HepG2 (cell line): ENCODE measurements around the gene RAB40C. TPM values are rescaled to one million over a fixed set of nuclear protein-coding genes. Genes with fewer than 3 reads are reported as not detected.
A peak's percentile ranks its signal among the peaks of the same experiment; 100 is the strongest.

Source experiments
- ATAC-seq: fragments of 200-7000 bp; cut with Tn5 transposase; 3 replicates; pipeline ENCODE4 v1.9.1; 2020; ENCODE audit warnings: mild to moderate bottlenecking, moderate library complexity
- BruUV-seq: library from RNA; stranded (reverse); fragments of 400-500 nt; replicated peaks from 2 replicates; lab custom pipeline; 2021; lab: Mats Ljungman, UMichigan
- CTCF ChIA-PET: fragments of 300-600 bp; formaldehyde crosslinking; extraction: SDS; loops from one replicate; lab custom pipeline; 2021; ENCODE audit warnings: low total read pairs, inconsistent platforms, low intra/inter-chr PET ratio; lab: Yijun Ruan, JAX
- POLR2A ChIA-PET: fragments of 350-600 bp; sonication (Branson Sonifier 250); formaldehyde crosslinking; loops from one replicate; lab custom pipeline; 2020; ENCODE audit warnings: antibody characterized with exemption, inconsistent platforms; lab: Yijun Ruan, JAX
- DNase-seq: peaks from one replicate; pipeline ENCODE4 v3.0.0-alpha.2; 2015; ENCODE audit warnings: low spot score
- FAIRE-seq: peaks from 3 replicates; lab custom pipeline; 2011; peaks lifted over from hg19 to GRCh38; lab: Jason Lieb, UNC
- H2AFZ ChIP-seq: one replicate; pipeline ENCODE4 v1.6.1; 2011; ENCODE audit warnings: low read length, inconsistent platforms
- H3K27ac ChIP-seq: fragments of 300-600 bp; 3 replicates; pipeline ENCODE4 v1.8.0; 2011; ENCODE audit warnings: mixed run types, mild to moderate bottlenecking, mixed read lengths, low read length, inconsistent platforms; ENCODE audit not compliant: insufficient read depth; ENCODE audit errors: extremely low read length
- H3K27me3 ChIP-seq, 2 experiments: fragments of 200-600 bp in 1 of 2; 2 replicates in 1 of 2; 3 replicates in 1 of 2; pipeline versions ENCODE4 v1.6.0 to v1.8.0; 2011; ENCODE audit warnings: low read length in 2 of 2, mild to moderate bottlenecking in 2 of 2, moderate library complexity in 2 of 2, inconsistent platforms in 1 of 2; ENCODE audit not compliant: insufficient read depth in 2 of 2, control insufficient read depth in 1 of 2
- H3K36me3 ChIP-seq, 2 experiments: fragments of 200-600 bp in 1 of 2; replicated peaks in 1 of 2; 2 replicates in 1 of 2; 3 replicates in 1 of 2; pipeline versions ENCODE4 v1.5.1 to v1.8.0; 2011; ENCODE audit warnings: low read length in 2 of 2, inconsistent platforms in 1 of 2; ENCODE audit not compliant: insufficient read depth in 2 of 2, control insufficient read depth in 1 of 2
- H3K4me1 ChIP-seq: 2 replicates; pipeline ENCODE4 v1.5.1; 2012; ENCODE audit warnings: low read length, inconsistent platforms; ENCODE audit not compliant: insufficient read depth
- H3K4me2 ChIP-seq: 2 replicates; pipeline ENCODE4 v1.6.0; 2011; ENCODE audit warnings: low read depth, low read length, inconsistent platforms
- H3K4me3 ChIP-seq, 3 experiments: fragments of 200-600 bp in 1 of 3; sonication (generic), shearing (Covaris generic) in 1 of 3; replicated peaks in 1 of 3; 2 replicates each; pipeline ENCODE4 v1.5.1; 2011 to 2016; ENCODE audit warnings: low read length in 3 of 3, inconsistent platforms in 2 of 3, low read depth in 2 of 3, mild to moderate bottlenecking in 2 of 3, control low read depth in 1 of 3, mixed read lengths in 1 of 3; ENCODE audit not compliant: insufficient read depth in 1 of 3
- H3K79me2 ChIP-seq: one replicate; pipeline ENCODE4 v1.6.1; 2011; ENCODE audit warnings: low read length, inconsistent platforms; ENCODE audit not compliant: insufficient read depth
- H3K9ac ChIP-seq: 2 replicates; pipeline ENCODE4 v1.6.0; 2011; ENCODE audit warnings: mild to moderate bottlenecking, low read depth, low read length, inconsistent platforms; ENCODE audit not compliant: insufficient read depth
- H3K9me3 ChIP-seq: 2 replicates; pipeline ENCODE4 v1.5.1; 2012; ENCODE audit warnings: mild to moderate bottlenecking, low read length
- H4K20me1 ChIP-seq: 2 replicates; pipeline ENCODE4 v1.6.0; 2011; ENCODE audit warnings: inconsistent platforms, mild to moderate bottlenecking, low read length, moderate library complexity; ENCODE audit not compliant: insufficient read depth
- JUN ChIP-seq: sonication (generic); formaldehyde crosslinking; IDR thresholded peaks from 2 replicates; pipeline ENCODE4 v1.4.0; 2020; ENCODE audit warnings: mild to moderate bottlenecking, missing genetic modification reagents
- ZNF263 ChIP-seq: sonication (generic); formaldehyde crosslinking; IDR thresholded peaks from 2 replicates; pipeline ENCODE4 v1.4.0; 2020; ENCODE audit warnings: missing genetic modification reagents
- ZNF547 ChIP-seq: sonication (generic); formaldehyde crosslinking; IDR thresholded peaks from 2 replicates; pipeline ENCODE4 v1.5.1; 2020; ENCODE audit warnings: mild to moderate bottlenecking, missing genetic modification reagents
- ZNF768 ChIP-seq: sonication (generic); formaldehyde crosslinking; IDR thresholded peaks from 2 replicates; pipeline ENCODE4 v1.4.0; 2020; ENCODE audit warnings: missing genetic modification reagents
- ZNF788 ChIP-seq: sonication (generic); formaldehyde crosslinking; IDR thresholded peaks from 2 replicates; pipeline ENCODE4 v1.5.0; 2020; ENCODE audit warnings: mild to moderate bottlenecking, missing genetic modification reagents, borderline replicate concordance
- WGBS: methylation state at CpG from one replicate; pipeline ENCODE4 v1.1.6; 2017; ENCODE audit warnings: low lambda C conversion rate; 5-methylcytosine and 5-hydroxymethylcytosine counted together
- in situ Hi-C: cut with HindIII; loops from 2 replicates; pipeline ENCODE4 v1.10.0; 2017; ENCODE audit warnings: low pct_unique_long_range_greater_than_20kb; ENCODE audit not compliant: extremely low pct_ligation_motif_present
- intact Hi-C: fragments of 100-400 bp; cut with micrococcal nuclease; formaldehyde crosslinking; loops from one replicate; pipeline ENCODE4 v1.10.0; 2022; ENCODE audit not compliant: unreplicated experiment
- polyA plus RNA-seq, 8 experiments: library from polyadenylated mRNA; depleted of rRNA in 3 of 8; stranded (reverse) in 7 of 8; unstranded in 1 of 8; fragments of >200 nt; fragmentation: Illumina TruSeq in 4 of 8; extraction: Trizol in 4 of 8; gene quantifications; 2 replicates each; pipeline versions ENCODE4 v1.2.1 to v1.2.3, GENCODE V29; 2011 to 2016; ENCODE audit warnings: low read depth in 4 of 8, missing spikeins in 1 of 8, mixed read lengths in 1 of 8; ENCODE audit not compliant: insufficient read depth in 1 of 8
- total RNA-seq, 5 experiments: library from RNA; depleted of rRNA; stranded (reverse); fragments of >200 nt; fragmentation: Illumina TruSeq; extraction: Trizol; gene quantifications; 2 replicates each; pipeline ENCODE4 v1.2.3, GENCODE V29; 2016; ENCODE audit warnings: low read depth in 1 of 5
- TF ChIP-seq, protein P1 (sequence below): sonication (generic); formaldehyde crosslinking; IDR thresholded peaks from 2 replicates; pipeline ENCODE4 v1.8.1; 2022; ENCODE audit warnings: low read depth, mild to moderate bottlenecking, missing genetic modification reagents
- TF ChIP-seq, protein P2 (sequence below): sonication (generic); formaldehyde crosslinking; IDR thresholded peaks from 2 replicates; pipeline ENCODE4 v1.5.0; 2020; ENCODE audit warnings: mild to moderate bottlenecking, missing genetic modification reagents
- TF ChIP-seq, protein P3 (sequence below): IDR thresholded peaks from 2 replicates; pipeline ENCODE4 v1.6.1; 2012; ENCODE audit warnings: inconsistent platforms

RAB40C gene
- total and polyA plus RNA-seq, 2 of the 13 experiments (the other 11 are each of a cell fraction or from before 2014, with no cell fraction given) = 7.7 to 11.5 TPM

- TF ChIP-seq ZNF547 (CRISPR knock-in tag) (no peak), JUN (CRISPR knock-in tag) (no peak), ZNF788 (CRISPR knock-in tag) (no peak), ZNF768 (CRISPR knock-in tag) (no peak)
- TF ChIP-seq, protein P1, sequence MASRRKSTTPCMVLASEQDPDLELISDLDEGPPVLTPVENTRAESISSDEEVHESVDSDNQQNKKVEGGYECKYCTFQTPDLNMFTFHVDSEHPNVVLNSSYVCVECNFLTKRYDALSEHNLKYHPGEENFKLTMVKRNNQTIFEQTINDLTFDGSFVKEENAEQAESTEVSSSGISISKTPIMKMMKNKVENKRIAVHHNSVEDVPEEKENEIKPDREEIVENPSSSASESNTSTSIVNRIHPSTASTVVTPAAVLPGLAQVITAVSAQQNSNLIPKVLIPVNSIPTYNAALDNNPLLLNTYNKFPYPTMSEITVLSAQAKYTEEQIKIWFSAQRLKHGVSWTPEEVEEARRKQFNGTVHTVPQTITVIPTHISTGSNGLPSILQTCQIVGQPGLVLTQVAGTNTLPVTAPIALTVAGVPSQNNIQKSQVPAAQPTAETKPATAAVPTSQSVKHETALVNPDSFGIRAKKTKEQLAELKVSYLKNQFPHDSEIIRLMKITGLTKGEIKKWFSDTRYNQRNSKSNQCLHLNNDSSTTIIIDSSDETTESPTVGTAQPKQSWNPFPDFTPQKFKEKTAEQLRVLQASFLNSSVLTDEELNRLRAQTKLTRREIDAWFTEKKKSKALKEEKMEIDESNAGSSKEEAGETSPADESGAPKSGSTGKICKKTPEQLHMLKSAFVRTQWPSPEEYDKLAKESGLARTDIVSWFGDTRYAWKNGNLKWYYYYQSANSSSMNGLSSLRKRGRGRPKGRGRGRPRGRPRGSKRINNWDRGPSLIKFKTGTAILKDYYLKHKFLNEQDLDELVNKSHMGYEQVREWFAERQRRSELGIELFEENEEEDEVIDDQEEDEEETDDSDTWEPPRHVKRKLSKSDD (CRISPR knock-in tag) = no peak
Observed at GRCh38 chr16:555528-556473, 34.1 kb upstream of the RAB40C start (continued).

DNA sequence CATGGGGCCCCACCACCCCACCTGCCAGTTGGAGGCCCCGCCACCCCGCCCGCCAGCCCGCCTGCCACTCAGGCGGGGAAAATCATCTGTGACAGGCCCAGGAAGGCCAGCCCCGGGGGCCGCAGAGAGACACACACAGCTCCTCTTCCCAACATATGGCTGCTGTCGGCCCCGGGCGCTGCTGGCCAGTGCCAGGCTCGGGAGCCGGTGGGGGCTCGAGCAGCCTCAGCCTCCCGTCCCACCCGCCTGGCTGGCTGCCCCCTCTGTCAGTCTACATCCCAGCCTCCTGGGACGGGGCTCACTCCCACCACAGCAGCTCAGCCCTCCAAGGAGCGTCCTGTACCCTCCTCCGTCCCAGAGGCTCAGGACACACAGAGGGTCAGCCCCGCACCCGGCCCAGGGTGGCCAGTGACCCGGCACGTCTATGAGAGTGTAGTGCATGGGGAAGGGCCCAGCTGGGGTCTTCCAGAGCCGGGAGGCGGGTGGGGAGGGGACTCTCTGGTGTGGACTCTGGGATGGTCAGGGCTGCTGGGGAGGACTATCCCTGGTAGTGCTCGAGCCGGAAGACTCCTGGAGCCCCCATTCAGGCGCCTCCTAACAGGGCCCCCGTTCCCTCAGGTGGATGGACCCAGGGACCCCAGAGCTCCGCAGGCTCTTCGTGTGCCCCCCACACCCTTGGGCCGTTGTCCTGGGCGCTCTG, 33.2 kb upstream of the RAB40C start:
- FAIRE-seq = no peak
- POLR2A ChIA-PET = interaction anchor here (2.3 kb wide), 1 partner anchor 10 kb away, joined by 10 read pairs; the partner anchor contains the start of gene NHLRC4
- TF ChIP-seq ZNF263 = peak; percentile 66
- TF ChIP-seq, protein P2, sequence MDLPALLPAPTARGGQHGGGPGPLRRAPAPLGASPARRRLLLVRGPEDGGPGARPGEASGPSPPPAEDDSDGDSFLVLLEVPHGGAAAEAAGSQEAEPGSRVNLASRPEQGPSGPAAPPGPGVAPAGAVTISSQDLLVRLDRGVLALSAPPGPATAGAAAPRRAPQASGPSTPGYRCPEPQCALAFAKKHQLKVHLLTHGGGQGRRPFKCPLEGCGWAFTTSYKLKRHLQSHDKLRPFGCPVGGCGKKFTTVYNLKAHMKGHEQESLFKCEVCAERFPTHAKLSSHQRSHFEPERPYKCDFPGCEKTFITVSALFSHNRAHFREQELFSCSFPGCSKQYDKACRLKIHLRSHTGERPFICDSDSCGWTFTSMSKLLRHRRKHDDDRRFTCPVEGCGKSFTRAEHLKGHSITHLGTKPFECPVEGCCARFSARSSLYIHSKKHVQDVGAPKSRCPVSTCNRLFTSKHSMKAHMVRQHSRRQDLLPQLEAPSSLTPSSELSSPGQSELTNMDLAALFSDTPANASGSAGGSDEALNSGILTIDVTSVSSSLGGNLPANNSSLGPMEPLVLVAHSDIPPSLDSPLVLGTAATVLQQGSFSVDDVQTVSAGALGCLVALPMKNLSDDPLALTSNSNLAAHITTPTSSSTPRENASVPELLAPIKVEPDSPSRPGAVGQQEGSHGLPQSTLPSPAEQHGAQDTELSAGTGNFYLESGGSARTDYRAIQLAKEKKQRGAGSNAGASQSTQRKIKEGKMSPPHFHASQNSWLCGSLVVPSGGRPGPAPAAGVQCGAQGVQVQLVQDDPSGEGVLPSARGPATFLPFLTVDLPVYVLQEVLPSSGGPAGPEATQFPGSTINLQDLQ (CRISPR knock-in tag) = no peak
- TF ChIP-seq, protein P3, sequence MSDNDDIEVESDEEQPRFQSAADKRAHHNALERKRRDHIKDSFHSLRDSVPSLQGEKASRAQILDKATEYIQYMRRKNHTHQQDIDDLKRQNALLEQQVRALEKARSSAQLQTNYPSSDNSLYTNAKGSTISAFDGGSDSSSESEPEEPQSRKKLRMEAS = no peak
- 75% methylated on average over 19 of the region's 32 CpGs for WGBS
- Histone ChIP-seq H3K27me3 (peaks cover 6 to 24% of the 10 kb centered on the region in 2 experiments; a peak in 4 of 5 replicates), H3K4me1 (peaks cover 74% of the 10 kb centered on the region), H3K9ac (no peak overlapping the region), H3K27ac (no peak overlapping the region), H3K9me3 (no peaks in the 10 kb centered on the region), H3K79me2 (no peaks in the 10 kb centered on the region), H4K20me1 (no peaks in the 10 kb centered on the region), H3K4me2 (no peak overlapping the region), H3K36me3 (peaks cover 0 to under 1% of the 10 kb centered on the region in 2 experiments; a peak in 1 of 5 replicates), H3K4me3 (no peak overlapping the region), H2AFZ (no peak overlapping the region)
- in situ Hi-C loops (no loop called here), intact Hi-C loops (no loop called here)
- CTCF ChIA-PET = no interaction called here
- no TSS peak for BruUV-seq
- no peak for DNase-seq
- ATAC-seq = no peak
